H1 (cell line): ENCODE results near the gene ABHD8. TPM values are rescaled to one million over a fixed set of nuclear protein-coding genes. Genes with fewer than 3 reads are reported as not detected.

Experiments
- ASH2L ChIP-seq: fragments of 200-600, 300-600 bp; sonication (generic); IDR thresholded peaks from one replicate; pipeline ENCODE4 v1.7.1; 2017; ENCODE audit warnings: low read length
- CEBPB ChIP-seq: IDR thresholded peaks from 2 replicates; pipeline ENCODE4 v1.6.1; 2012; ENCODE audit warnings: low read depth, low read length
- SP4 ChIP-seq: IDR thresholded peaks from 2 replicates; pipeline ENCODE4 v1.6.1; 2012; ENCODE audit warnings: low read length, inconsistent platforms
- TAF1 ChIP-seq: IDR thresholded peaks from 2 replicates; pipeline ENCODE4 v1.6.1; 2011; ENCODE audit warnings: mild to moderate bottlenecking, low read depth, low read length
- polyA plus RNA-seq, 7 experiments: library from polyadenylated mRNA; depleted of rRNA in 3 of 7; stranded (reverse) in 5 of 7; unstranded in 2 of 7; fragments of >200 nt in 5 of 7; fragments of 200-250 nt in 2 of 7; gene quantifications; 1 replicate in 5 of 7; 2 replicates in 1 of 7; 4 replicates in 1 of 7; pipeline versions ENCODE4 v1.2.1 to v1.2.3, GENCODE V29; 2011 to 2013; ENCODE audit warnings: missing spikeins in 2 of 7, mixed read lengths in 2 of 7
- total RNA-seq: library from RNA; stranded (reverse); fragmentation: NEBNext Ultra II Directional; extraction: Animal tissue kit (Norgen Biotek cat#: 25700); gene quantifications from 2 replicates; pipeline ENCODE4 v1.2.1, GENCODE V29; 2021
- TF ChIP-seq, protein P1 (sequence below): fragments of 300-600 bp; sonication (generic); IDR thresholded peaks from 2 replicates; pipeline ENCODE4 v1.7.1; 2012; ENCODE audit warnings: low read length, moderate library complexity, mild to moderate bottlenecking, inconsistent platforms; ENCODE audit not compliant: insufficient replicate concordance
- TF ChIP-seq, protein P2 (sequence below): IDR thresholded peaks from 2 replicates; pipeline ENCODE4 v1.6.1; 2011; ENCODE audit warnings: low read depth, mild to moderate bottlenecking, low read length; ENCODE audit not compliant: insufficient read depth
- TF ChIP-seq, protein P3 (sequence below), 3 experiments: IDR thresholded peaks; 1 replicate in 2 of 3; 2 replicates in 1 of 3; pipeline versions ENCODE4 v1.5.1 to v1.6.1; 2011; ENCODE audit warnings: low read length in 3 of 3, mild to moderate bottlenecking in 3 of 3, inconsistent platforms in 2 of 3, low read depth in 1 of 3, moderate library complexity in 1 of 3; ENCODE audit not compliant: insufficient read depth in 1 of 3; ENCODE audit errors: control extremely low read depth in 1 of 3
- TF ChIP-seq, protein P4 (sequence below): IDR thresholded peaks from 2 replicates; pipeline ENCODE4 v1.6.1; 2012; ENCODE audit warnings: inconsistent platforms

Gene ABHD8
- total and polyA plus RNA-seq, 2 of the 8 experiments (the other 6 are each of a cell fraction or from before 2014, with no cell fraction given) = 11.3 to 18.7 TPM

DNA sequence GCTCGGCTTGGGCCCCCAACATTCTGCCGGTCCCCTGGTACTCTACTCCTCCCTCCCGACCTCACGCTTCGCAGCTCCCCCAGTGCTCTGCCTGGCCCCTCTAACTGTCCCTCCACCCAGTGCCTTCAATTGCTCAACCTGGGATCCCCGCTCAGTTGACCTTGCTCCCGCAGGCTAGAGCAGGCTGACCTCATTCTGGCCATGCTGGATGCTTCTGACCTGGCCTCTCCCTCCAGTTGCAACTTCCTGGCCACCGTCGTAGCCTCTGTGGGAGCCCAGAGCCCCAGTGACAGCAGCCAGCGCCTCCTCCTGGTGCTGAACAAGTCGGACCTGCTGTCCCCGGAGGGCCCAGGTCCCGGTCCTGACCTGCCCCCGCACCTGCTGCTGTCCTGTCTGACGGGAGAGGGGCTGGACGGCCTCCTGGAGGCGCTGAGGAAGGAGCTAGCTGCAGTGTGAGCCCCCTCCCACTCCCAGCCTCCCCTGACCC, 37.7 kb upstream of the ABHD8 start (continued):
- TF ChIP-seq, protein P1, sequence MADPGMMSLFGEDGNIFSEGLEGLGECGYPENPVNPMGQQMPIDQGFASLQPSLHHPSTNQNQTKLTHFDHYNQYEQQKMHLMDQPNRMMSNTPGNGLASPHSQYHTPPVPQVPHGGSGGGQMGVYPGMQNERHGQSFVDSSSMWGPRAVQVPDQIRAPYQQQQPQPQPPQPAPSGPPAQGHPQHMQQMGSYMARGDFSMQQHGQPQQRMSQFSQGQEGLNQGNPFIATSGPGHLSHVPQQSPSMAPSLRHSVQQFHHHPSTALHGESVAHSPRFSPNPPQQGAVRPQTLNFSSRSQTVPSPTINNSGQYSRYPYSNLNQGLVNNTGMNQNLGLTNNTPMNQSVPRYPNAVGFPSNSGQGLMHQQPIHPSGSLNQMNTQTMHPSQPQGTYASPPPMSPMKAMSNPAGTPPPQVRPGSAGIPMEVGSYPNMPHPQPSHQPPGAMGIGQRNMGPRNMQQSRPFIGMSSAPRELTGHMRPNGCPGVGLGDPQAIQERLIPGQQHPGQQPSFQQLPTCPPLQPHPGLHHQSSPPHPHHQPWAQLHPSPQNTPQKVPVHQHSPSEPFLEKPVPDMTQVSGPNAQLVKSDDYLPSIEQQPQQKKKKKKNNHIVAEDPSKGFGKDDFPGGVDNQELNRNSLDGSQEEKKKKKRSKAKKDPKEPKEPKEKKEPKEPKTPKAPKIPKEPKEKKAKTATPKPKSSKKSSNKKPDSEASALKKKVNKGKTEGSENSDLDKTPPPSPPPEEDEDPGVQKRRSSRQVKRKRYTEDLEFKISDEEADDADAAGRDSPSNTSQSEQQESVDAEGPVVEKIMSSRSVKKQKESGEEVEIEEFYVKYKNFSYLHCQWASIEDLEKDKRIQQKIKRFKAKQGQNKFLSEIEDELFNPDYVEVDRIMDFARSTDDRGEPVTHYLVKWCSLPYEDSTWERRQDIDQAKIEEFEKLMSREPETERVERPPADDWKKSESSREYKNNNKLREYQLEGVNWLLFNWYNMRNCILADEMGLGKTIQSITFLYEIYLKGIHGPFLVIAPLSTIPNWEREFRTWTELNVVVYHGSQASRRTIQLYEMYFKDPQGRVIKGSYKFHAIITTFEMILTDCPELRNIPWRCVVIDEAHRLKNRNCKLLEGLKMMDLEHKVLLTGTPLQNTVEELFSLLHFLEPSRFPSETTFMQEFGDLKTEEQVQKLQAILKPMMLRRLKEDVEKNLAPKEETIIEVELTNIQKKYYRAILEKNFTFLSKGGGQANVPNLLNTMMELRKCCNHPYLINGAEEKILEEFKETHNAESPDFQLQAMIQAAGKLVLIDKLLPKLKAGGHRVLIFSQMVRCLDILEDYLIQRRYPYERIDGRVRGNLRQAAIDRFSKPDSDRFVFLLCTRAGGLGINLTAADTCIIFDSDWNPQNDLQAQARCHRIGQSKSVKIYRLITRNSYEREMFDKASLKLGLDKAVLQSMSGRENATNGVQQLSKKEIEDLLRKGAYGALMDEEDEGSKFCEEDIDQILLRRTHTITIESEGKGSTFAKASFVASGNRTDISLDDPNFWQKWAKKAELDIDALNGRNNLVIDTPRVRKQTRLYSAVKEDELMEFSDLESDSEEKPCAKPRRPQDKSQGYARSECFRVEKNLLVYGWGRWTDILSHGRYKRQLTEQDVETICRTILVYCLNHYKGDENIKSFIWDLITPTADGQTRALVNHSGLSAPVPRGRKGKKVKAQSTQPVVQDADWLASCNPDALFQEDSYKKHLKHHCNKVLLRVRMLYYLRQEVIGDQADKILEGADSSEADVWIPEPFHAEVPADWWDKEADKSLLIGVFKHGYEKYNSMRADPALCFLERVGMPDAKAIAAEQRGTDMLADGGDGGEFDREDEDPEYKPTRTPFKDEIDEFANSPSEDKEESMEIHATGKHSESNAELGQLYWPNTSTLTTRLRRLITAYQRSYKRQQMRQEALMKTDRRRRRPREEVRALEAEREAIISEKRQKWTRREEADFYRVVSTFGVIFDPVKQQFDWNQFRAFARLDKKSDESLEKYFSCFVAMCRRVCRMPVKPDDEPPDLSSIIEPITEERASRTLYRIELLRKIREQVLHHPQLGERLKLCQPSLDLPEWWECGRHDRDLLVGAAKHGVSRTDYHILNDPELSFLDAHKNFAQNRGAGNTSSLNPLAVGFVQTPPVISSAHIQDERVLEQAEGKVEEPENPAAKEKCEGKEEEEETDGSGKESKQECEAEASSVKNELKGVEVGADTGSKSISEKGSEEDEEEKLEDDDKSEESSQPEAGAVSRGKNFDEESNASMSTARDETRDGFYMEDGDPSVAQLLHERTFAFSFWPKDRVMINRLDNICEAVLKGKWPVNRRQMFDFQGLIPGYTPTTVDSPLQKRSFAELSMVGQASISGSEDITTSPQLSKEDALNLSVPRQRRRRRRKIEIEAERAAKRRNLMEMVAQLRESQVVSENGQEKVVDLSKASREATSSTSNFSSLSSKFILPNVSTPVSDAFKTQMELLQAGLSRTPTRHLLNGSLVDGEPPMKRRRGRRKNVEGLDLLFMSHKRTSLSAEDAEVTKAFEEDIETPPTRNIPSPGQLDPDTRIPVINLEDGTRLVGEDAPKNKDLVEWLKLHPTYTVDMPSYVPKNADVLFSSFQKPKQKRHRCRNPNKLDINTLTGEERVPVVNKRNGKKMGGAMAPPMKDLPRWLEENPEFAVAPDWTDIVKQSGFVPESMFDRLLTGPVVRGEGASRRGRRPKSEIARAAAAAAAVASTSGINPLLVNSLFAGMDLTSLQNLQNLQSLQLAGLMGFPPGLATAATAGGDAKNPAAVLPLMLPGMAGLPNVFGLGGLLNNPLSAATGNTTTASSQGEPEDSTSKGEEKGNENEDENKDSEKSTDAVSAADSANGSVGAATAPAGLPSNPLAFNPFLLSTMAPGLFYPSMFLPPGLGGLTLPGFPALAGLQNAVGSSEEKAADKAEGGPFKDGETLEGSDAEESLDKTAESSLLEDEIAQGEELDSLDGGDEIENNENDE = no peak
- TF ChIP-seq, protein P2, sequence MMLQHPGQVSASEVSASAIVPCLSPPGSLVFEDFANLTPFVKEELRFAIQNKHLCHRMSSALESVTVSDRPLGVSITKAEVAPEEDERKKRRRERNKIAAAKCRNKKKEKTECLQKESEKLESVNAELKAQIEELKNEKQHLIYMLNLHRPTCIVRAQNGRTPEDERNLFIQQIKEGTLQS = no peak
- TF ChIP-seq TAF1 = peak; percentile 55; the same call in 1 of the 2 replicates
- TF ChIP-seq, protein P3, sequence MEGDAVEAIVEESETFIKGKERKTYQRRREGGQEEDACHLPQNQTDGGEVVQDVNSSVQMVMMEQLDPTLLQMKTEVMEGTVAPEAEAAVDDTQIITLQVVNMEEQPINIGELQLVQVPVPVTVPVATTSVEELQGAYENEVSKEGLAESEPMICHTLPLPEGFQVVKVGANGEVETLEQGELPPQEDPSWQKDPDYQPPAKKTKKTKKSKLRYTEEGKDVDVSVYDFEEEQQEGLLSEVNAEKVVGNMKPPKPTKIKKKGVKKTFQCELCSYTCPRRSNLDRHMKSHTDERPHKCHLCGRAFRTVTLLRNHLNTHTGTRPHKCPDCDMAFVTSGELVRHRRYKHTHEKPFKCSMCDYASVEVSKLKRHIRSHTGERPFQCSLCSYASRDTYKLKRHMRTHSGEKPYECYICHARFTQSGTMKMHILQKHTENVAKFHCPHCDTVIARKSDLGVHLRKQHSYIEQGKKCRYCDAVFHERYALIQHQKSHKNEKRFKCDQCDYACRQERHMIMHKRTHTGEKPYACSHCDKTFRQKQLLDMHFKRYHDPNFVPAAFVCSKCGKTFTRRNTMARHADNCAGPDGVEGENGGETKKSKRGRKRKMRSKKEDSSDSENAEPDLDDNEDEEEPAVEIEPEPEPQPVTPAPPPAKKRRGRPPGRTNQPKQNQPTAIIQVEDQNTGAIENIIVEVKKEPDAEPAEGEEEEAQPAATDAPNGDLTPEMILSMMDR (IDR thresholded peaks at IDR 0.05; ENCODE audit: control extremely low read depth in 1 of 3, insufficient read depth in 1 of 3, low read depth in 1 of 3, low read length in 3 of 3) = peak; percentile 52 to 62 (median 59)
- TF ChIP-seq SP4 = no peak
- TF ChIP-seq CEBPB = peak; percentile 46; the same call in 1 of the 2 replicates
- peak; percentile 39 for TF ChIP-seq ASH2L
- TF ChIP-seq, protein P4, sequence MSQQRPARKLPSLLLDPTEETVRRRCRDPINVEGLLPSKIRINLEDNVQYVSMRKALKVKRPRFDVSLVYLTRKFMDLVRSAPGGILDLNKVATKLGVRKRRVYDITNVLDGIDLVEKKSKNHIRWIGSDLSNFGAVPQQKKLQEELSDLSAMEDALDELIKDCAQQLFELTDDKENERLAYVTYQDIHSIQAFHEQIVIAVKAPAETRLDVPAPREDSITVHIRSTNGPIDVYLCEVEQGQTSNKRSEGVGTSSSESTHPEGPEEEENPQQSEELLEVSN = peak; percentile 62
